ENCODE results near the gene EP400.

DNA sequence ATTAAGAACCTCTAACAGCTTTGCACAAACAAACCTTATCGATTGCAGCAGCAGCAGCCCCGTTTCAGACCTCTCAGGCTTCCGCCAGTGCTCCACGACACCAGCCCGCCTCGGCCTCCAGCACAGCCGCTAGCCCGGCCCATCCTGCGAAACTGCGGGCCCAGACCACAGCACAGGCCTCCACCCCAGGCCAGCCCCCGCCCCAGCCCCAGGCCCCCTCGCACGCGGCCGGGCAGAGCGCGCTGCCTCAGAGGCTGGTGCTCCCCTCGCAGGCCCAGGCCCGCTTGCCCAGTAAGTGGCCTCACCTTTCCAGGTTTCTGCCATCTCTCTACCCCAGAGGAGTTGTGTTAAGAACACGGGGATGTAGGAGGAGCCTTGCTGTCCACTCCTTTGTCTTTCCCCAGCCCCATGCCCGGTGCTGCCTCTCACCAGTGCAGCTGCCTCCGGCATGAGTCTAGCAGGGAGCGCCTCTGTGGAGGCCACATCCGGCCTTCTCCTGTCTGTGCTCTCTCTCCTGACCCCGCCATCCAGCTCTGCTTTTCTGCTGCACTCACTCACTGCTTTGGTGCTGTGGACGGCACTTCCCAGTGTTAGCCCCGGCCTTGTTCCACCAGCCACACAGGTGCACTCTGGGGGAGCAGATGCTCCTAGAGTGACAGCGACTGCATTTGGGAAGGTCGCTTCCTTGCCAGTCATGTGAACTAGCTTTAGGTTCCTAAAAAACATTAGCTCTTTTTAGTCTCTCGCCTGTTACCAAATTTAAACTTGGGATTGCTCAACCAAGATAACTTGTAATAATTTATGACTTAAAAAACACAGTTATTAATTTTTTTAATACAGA, 71.5 kb downstream of the EP400 start:
- TF ChIP-seq FOXM1 (IDR thresholded peaks at IDR 0.05; ENCODE audit: borderline replicate concordance) (no peak), CTBP1 (IDR thresholded peaks at IDR 0.05; ENCODE audit: borderline replicate concordance) (no peak), ZNF384 (IDR thresholded peaks at IDR 0.05) (no peak), SP1 (IDR thresholded peaks at IDR 0.05) (no peak), ARNT (IDR thresholded peaks at IDR 0.05) (no peak)
